Esophagus squamous epithelium (tissue), 4 donors: ENCODE measurements around the gene ANGPTL2.

Experiments used
- CTCF ChIP-seq, 6 experiments: fragments of 450-650 bp in 4 of 6; fragments of 200-600 bp in 2 of 6; sonication (generic) in 2 of 6; IDR thresholded peaks; one replicate each; pipeline ENCODE4 v1.5.1; 2016 to 2019; ENCODE audit warnings: antibody characterized with exemption in 6 of 6, mild to moderate bottlenecking in 4 of 6, moderate library complexity in 4 of 6
- POLR2A ChIP-seq, 4 donors: fragments of 450-650 bp; IDR thresholded peaks; one replicate each; pipeline ENCODE4 v1.6.1; 2017; ENCODE audit warnings: antibody characterized with exemption in 4 of 4, mild to moderate bottlenecking in 4 of 4, moderate library complexity in 3 of 4

- TF ChIP-seq CTCF (IDR thresholded peaks at IDR 0.05) (no peak), POLR2A (IDR thresholded peaks at IDR 0.05) (no peak)
Measured at GRCh38 chr9:127153501-127153900, 31.1 kb upstream of the ANGPTL2 start.
